Right cardiac atrium (tissue), 5 donors: ENCODE measurements around the gene IGSF9B. TPM values are rescaled to one million over a fixed set of nuclear protein-coding genes. Genes with fewer than 3 reads are reported as not detected.

Experiments
- ATAC-seq, 2 donors: fragments of 200-7000 bp; cut with Tn5 transposase; one replicate each; pipeline versions ENCODE4 v1.8.0 to v1.9.1; 2020; ENCODE audit warnings: moderate library complexity in 2 of 2, mild to moderate bottlenecking in 1 of 2
- DNase-seq, 3 donors: peaks; one replicate each; pipeline ENCODE4 v3.0.0-alpha.2; 2020
- H3K27ac ChIP-seq: one replicate; pipeline ENCODE4 v1.5.1; 2013; ENCODE audit warnings: mild to moderate bottlenecking, low read length, control low read depth, moderate library complexity
- H3K27me3 ChIP-seq: one replicate; pipeline ENCODE4 v1.6.1; 2013; ENCODE audit not compliant: control insufficient read depth, insufficient read depth
- H3K4me1 ChIP-seq: one replicate; pipeline ENCODE4 v1.6.1; 2013; ENCODE audit warnings: low read length; ENCODE audit not compliant: control insufficient read depth, insufficient read depth
- H3K4me3 ChIP-seq: one replicate; pipeline ENCODE4 v1.5.1; 2013; ENCODE audit warnings: low read length, control low read depth
- H3K9me3 ChIP-seq: one replicate; pipeline ENCODE4 v1.6.1; 2013; ENCODE audit warnings: low read length; ENCODE audit not compliant: control insufficient read depth
- WGBS: extraction: QIAGEN DNeasy Blood & Tissue Kit; methylation state at CpG from one replicate; pipeline ENCODE4 v1.1.7; 2013; 5-methylcytosine and 5-hydroxymethylcytosine counted together
- intact Hi-C, 4 donors: fragments of 100-400 bp; cut with DNase I; formaldehyde crosslinking; loops; one replicate each; pipeline versions ENCODE4 v1.11.0 to v1.14.0; 2022 to 2023
- polyA plus RNA-seq: library from polyadenylated mRNA; stranded (reverse); fragments of 200-250 nt; gene quantifications from one replicate; pipeline ENCODE4 v1.2.3, GENCODE V29; 2013
- total RNA-seq, 4 donors: library from RNA; stranded (reverse); fragmentation: NEBNext Ultra II Directional; extraction: Animal tissue kit (Norgen Biotek cat#: 25700); gene quantifications; one replicate each; pipeline ENCODE4 v1.2.1, GENCODE V29; 2021
- donor health status: healthy with polysubstance abuse.
- donor health status: DM: no; HTN: yes; CAD: no.
- donor health status: DM: no; HTN: no; CAD: no.
- donor health status: DM: no; HTN: yes; CAD: no; lungs with severe emphysema.
- donor health status: DM: yes; HTN: yes; CAD: no.

The IGSF9B gene
- total and polyA plus RNA-seq, 5 donors, result 27.8 to 58.9 (median 53.1) TPM

DNA sequence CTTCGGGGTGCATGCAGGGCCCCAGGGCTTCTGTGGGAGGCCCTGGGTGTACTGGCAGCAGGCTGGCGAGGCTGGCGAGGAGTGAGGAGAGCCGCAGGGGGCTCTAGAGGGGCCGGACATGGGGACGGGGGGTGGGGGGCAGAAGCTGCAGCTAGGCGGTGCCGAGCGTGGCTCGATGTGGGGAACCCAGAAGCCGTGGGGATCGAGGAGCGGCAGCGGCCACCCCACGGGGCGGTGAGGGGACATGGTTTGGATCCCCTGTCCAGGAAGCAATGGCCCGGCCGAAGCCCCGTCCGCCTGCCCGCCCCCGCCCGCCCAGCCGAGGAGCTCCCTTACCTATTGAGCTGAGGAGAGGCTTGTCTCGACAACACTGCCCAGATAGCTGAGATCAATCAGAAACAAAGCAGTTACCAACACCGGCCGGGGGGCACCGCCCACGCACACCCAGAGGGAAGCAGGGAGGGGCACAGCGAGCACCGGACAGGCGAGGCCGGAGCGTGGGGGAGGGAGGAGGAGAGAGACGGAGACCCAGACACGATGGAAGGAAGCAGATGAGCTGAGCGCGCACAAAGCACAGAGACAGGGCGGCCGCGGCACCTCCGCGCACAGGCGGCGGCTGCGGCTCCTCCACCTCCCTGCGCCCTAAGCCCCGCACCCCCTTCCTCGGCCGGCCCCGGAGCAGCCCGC, 38.7 kb downstream of the IGSF9B start:
- no peaks in the 10 kb centered on the region for H3K4me1 ChIP-seq
- DNase-seq (peak in 1 of 3 donors; percentile 22), ATAC-seq (peak in 1 of 2 donors; percentile 5)
- no peaks in the 10 kb centered on the region for H3K9me3 ChIP-seq
- intact Hi-C loops, result no loop called here
- WGBS, result 57% methylated on average over 52 of the region's 52 CpGs
- no peak overlapping the region for H3K4me3 ChIP-seq
- no peaks in the 10 kb centered on the region for H3K27me3 ChIP-seq
- H3K27ac ChIP-seq, result no peak overlapping the region

DNA sequence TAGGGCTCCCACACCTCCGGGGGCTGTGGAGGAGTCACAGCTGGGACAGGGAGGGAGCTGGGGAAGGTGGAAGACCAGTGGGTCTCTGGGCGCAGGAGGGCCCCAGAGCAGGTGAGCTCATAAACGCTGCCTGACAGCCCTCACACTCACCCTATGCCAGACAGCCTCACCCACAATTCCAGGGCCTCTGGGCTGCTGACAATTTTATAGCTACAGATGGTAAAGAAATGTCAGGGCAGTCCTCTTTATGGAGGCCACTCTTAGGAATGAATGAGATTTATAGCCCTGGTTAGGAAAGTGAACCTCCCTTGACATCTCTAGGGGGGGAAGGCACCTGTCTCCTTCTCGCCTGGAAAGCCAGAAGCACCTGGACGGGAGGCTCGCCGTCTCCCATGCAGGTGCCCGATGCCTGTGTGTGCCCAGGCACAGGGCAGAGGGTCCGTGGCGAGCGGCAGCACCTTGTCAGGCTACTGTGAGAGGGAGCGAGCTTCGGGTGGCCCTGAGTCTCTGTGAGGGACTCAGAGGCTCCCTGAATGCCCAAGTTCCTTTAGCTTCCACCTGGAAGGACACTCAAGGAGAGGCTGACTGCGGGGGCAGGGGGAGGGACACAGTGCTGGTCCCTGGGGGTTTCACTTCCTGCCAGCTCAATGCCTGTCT, 39.9 kb downstream of the IGSF9B start:
- WGBS, result 88% methylated on average over 14 of the region's 14 CpGs
- no peaks in the 10 kb centered on the region for H3K4me1 ChIP-seq
- H3K27ac ChIP-seq, result no peak overlapping the region
- no peaks in the 10 kb centered on the region for H3K27me3 ChIP-seq
- DNase-seq (peak in 1 of 3 donors; percentile 22), ATAC-seq (no peak)
- no peak overlapping the region for H3K4me3 ChIP-seq
- no peaks in the 10 kb centered on the region for H3K9me3 ChIP-seq
- intact Hi-C loops, result no loop called here

DNA sequence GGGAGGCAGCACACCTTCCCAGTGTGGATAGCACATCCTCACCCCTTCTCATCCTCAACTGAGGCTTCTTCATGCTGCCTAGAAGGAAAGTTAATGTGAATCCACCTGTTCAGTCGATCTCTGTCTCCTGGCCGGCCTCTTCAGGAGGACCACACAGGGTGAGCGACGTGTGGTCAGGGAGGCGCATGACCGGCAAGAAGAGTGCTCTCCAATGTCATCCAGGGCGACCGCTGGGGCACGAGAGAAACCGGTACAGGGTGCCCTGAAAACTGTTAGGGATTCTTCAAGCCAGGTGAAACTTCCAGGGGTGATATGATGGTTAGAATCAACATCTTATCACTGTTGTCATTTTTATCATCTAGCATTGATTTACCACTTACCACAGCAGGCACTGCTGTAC, 43.0 kb downstream of the IGSF9B start:
- peak in 1 of 3 donors; percentile 5 for DNase-seq

DNA sequence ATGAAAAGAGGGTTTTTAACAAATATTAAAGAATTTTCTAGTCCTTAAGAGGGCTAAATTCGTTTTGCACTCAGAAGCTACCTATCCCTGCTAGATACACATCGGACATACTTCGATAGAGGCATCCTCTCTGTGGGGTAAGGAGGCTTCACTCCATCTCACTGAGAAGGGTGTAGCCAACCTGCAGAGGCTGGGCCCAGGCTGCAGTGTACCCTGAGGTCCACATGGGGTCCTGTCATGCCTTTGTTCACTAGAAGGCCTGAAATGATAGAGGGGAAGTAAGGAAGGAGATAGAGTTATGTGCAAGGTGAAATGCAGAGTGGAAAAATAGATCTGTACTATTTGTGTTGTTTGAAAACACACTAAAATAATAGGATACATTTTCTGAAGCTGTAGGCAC, 45.6 kb downstream of the IGSF9B start:
- Histone ChIP-seq H3K27ac (no peak overlapping the region), H3K4me3 (no peak overlapping the region), H3K9me3 (no peaks in the 10 kb centered on the region), H3K4me1 (no peaks in the 10 kb centered on the region), H3K27me3 (no peaks in the 10 kb centered on the region)
- DNase-seq, result no peak
- intact Hi-C loops, result no loop called here
- WGBS, result 83% methylated on average over 3 of the region's 3 CpGs
- no peak for ATAC-seq

More for the DNA sequence above, 43.0 kb downstream of the IGSF9B start:
- WGBS, result 87% methylated on average over 10 of the region's 10 CpGs
- no peak for ATAC-seq
- Histone ChIP-seq H3K4me3 (no peak overlapping the region), H3K4me1 (no peaks in the 10 kb centered on the region), H3K27me3 (no peaks in the 10 kb centered on the region), H3K27ac (no peak overlapping the region), H3K9me3 (no peaks in the 10 kb centered on the region)
- intact Hi-C loops, result no loop called here

DNA sequence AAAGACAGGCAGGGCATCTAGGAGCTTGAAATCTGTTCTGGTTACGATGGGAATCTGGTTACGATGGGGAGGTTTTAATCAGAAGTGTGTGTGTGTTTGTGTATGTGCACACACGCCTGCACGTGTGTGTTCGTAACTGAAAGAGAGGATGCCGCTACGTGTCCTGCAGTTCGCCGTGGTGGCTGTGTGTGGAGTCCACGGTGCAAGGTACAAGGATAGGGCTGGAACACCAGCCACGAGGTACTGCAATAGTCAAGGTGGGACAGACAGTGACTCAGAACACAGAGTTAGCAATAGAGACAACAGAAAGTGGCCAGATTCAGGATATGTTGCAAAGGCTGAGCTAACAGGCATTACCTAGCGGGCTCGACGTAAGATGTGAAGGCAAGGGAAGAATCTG, 46.7 kb downstream of the IGSF9B start:
- DNase-seq (no peak), ATAC-seq (no peak)
- intact Hi-C loops, result no loop called here

DNA sequence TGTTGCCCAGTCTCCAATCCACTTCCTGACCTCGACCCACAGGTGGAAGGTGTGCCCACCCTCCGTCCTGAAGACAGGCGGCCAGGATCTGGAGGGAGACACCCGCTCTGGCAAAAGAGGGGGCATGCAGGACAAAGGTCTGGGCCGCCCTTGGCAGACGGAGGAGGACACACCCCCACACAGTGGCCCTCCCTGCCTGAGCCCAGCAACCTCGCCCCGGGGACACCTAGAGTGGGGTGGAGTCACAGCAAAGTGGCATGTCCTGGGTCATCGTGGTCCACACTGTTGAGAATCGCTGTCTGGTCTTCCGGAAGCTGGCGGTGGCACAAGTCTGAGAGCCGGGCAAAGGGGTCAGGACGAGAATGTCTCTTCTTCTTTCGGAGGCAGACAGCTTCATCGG, 47.9 kb downstream of the IGSF9B start:
- WGBS, result 92% methylated on average over 16 of the region's 16 CpGs
- intact Hi-C loops, result no loop called here
- no peak overlapping the region for H3K4me3 ChIP-seq

More for the DNA sequence above, 46.7 kb downstream of the IGSF9B start:
- Histone ChIP-seq H3K27ac (no peak overlapping the region), H3K9me3 (no peaks in the 10 kb centered on the region), H3K4me1 (no peaks in the 10 kb centered on the region), H3K27me3 (no peaks in the 10 kb centered on the region), H3K4me3 (no peak overlapping the region)
- 93% methylated on average over 14 of the region's 14 CpGs for WGBS

DNA sequence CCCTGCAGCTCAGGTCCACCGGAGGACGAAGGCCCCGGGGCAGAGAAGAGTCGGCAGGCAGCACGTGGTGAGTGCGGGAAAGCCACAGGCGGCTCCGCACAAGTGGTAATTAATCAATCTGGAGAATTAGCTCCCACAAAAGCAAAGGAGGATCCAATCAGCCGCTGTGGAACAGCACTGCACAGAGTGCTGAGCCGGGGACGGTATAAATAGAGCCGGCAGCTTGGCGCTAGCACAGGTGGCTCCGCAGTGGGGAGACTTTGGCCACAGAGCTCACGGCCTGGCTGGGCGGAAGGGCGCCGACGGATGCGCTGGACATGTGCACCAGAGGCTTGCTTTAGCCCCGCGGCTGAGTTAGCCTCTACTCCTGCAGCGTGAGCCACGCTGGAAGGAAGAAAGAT, 48.9 kb downstream of the IGSF9B start:
- 95% methylated on average over 24 of the region's 24 CpGs for WGBS
- ATAC-seq (no peak), DNase-seq (no peak)
- H3K9me3 ChIP-seq, result no peaks in the 10 kb centered on the region
- intact Hi-C loops, result no loop called here
- H3K27me3 ChIP-seq, result no peaks in the 10 kb centered on the region
- no peak overlapping the region for H3K27ac ChIP-seq
- no peaks in the 10 kb centered on the region for H3K4me1 ChIP-seq
- H3K4me3 ChIP-seq, result no peak overlapping the region

More for the DNA sequence above, 47.9 kb downstream of the IGSF9B start:
- Histone ChIP-seq H3K27ac (no peak overlapping the region), H3K9me3 (no peaks in the 10 kb centered on the region), H3K4me1 (no peaks in the 10 kb centered on the region), H3K27me3 (no peaks in the 10 kb centered on the region)
- ATAC-seq (no peak), DNase-seq (no peak)

DNA sequence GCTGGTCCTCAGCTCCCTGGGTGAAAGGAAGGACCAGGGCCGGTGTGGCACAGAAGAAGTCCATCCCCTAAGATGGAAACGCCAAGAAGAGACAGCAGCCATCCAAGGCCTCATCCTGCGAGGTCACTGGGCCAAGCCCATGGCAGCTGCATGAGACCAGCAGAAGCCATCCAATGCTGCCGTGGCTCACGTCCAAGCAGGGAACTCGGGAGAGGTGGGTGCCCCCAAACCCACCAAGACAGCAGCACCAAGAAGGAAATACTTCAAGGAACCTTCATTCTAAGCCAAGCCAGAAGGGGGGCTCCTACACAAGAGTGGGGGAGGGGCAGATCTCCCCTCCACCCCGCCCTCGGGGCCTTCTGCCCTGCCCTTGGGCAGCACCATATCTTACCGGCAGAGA, 49.6 kb downstream of the IGSF9B start:
- ATAC-seq (no peak), DNase-seq (no peak)
- WGBS, result 93% methylated on average over 9 of the region's 9 CpGs
- H3K4me3 ChIP-seq, result no peak overlapping the region
- H3K4me1 ChIP-seq, result no peaks in the 10 kb centered on the region
- intact Hi-C loops, result no loop called here
- H3K9me3 ChIP-seq, result no peaks in the 10 kb centered on the region
- no peaks in the 10 kb centered on the region for H3K27me3 ChIP-seq
- no peak overlapping the region for H3K27ac ChIP-seq

DNA sequence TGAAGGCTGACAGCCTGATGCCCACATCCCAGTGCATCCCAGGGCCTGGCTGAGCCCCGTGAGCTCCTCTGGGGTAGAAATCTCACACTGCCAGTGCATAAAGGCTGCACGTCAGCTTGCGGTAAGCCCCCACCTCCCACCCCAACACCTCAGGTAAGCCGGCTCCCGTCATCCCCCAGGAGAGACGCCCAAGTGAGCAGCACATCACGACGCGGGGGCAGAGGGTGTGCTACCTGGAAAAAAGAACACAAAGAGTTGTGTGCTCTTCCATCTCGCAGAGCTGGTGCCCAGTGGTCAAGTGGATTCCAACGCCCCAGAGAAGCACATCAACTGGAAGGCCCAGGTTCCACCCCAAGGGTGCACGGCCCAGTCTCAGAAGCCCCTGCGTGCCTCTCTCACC, 50.0 kb downstream of the IGSF9B start:
- Histone ChIP-seq H3K4me3 (no peak overlapping the region), H3K9me3 (no peaks in the 10 kb centered on the region), H3K27me3 (no peaks in the 10 kb centered on the region), H3K4me1 (no peaks in the 10 kb centered on the region), H3K27ac (no peak overlapping the region)
- intact Hi-C loops, result no loop called here
- 88% methylated on average over 13 of the region's 13 CpGs for WGBS
- DNase-seq, result no peak
- ATAC-seq, result no peak

DNA sequence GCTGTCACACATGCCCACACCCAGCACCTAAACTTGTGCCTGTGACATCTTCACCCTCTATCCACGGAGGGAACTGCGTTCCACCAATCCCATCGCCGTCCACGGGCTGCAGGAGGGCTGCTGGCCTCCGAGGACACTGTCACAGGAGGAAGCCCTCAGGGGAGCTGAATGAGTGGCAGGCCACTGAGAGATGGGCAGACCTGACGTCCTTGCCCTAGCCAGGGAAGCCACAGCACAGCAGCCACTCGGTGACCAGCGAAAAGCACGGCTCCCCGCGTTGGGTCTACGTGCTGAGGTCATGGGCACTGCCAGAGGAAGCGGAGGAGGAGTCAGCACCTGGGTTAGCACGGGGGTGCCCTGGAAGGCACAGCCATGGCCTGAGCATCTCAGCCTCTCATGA, 50.5 kb downstream of the IGSF9B start:
- Histone ChIP-seq H3K27me3 (no peaks in the 10 kb centered on the region), H3K9me3 (no peaks in the 10 kb centered on the region), H3K4me1 (no peaks in the 10 kb centered on the region), H3K4me3 (no peak overlapping the region), H3K27ac (no peak overlapping the region)
- ATAC-seq, result no peak
- intact Hi-C loops, result no loop called here
- WGBS, result 88% methylated on average over 15 of the region's 15 CpGs
- no peak for DNase-seq

DNA sequence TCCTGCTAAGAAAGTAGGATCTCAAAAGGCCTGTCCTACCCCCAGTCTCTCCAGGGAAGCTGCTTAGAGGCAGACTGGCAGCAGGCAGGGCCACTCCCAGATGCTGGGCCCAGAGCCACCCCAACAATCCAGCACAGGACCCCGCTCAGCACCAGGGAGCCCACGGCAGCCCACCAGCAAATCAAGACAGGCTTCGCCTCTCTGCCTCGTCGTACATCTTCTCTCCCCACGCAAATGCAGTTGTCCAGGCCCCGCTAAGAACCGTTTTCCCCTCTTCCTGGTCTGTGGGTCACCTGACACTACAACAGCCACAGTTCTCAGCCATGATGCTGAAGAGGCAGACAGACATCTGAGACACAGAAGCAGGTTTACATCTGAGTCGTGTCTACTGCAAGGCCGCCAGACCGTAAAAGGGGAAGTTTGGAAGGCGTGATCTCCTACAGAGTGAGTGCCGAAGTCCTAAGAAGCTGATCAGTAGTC, 51.1 kb downstream of the IGSF9B start:
- intact Hi-C loops, result no loop called here
- no peak for ATAC-seq

More for the DNA sequence above, 51.1 kb downstream of the IGSF9B start:
- Histone ChIP-seq H3K4me3 (no peak overlapping the region), H3K27me3 (no peaks in the 10 kb centered on the region), H3K4me1 (no peaks in the 10 kb centered on the region), H3K27ac (no peak overlapping the region), H3K9me3 (no peaks in the 10 kb centered on the region)
- DNase-seq, result no peak
- WGBS, result 90% methylated on average over 13 of the region's 13 CpGs
